Activated T-cell treated with anti-CD3 and anti-CD28 coated beads for 48 hours (primary cell): ENCODE measurements around the gene TMEM120B.

ENCODE experiments used
- DNase-seq: peaks from one replicate; pipeline ENCODE4 v3.0.0-alpha.2; 2020; ENCODE audit warnings: low read depth

Gene TMEM120B

DNA sequence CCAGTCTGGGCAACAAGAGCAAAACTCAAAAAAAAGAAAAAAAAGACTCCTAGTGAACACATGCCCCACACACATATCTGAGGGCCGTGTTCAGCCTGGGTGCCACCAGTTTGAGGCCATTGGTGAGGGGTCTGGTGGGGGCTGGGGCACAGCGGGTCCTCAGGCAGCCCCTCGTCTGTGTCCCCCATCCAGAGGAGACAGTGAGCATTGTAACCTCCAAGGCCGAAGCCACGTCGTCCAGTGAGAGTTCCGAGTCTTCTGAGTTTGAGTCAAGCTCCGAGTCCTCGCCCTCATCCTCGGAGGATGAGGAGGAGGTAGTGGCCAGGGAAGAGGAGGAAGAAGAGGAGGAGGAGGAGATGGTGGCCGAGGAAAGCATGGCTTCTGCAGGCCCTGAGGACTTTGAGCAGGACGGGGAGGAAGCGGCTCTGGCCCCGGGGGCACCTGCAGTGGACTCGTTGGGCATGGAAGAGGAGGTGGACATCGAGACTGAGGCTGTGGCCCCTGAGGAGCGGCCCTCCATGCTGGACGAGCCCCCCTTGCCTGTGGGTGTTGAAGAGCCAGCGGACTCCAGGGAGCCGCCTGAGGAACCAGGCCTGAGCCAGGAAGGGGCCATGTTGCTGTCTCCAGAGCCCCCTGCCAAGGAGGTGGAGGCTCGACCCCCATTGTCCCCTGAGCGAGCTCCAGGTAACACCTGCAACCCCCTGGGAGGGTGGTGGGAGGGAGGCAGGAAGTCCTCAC lies 106.8 kb downstream of the TMEM120B start:
- no peak for DNase-seq

DNA sequence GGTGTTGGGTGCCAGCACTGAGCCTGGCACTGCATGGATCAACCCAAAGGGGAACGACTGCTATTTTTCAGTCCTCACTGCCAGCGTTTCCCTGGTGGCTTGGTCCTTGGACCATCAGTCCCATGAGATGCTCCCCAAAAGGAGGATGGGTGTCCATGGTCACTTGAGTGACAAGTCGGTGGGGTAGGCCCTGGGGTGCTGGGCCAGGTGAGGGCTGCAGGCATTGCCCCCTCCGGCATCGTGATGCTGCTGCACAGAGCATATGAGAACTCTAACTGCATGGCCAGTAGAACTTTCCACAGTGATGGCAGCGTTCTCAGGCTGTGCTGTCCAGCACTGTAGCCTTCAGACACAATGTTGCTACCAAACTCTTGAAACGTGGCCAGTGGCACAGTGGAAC lies 107.5 kb downstream of the TMEM120B start:
- no peak for DNase-seq

DNA sequence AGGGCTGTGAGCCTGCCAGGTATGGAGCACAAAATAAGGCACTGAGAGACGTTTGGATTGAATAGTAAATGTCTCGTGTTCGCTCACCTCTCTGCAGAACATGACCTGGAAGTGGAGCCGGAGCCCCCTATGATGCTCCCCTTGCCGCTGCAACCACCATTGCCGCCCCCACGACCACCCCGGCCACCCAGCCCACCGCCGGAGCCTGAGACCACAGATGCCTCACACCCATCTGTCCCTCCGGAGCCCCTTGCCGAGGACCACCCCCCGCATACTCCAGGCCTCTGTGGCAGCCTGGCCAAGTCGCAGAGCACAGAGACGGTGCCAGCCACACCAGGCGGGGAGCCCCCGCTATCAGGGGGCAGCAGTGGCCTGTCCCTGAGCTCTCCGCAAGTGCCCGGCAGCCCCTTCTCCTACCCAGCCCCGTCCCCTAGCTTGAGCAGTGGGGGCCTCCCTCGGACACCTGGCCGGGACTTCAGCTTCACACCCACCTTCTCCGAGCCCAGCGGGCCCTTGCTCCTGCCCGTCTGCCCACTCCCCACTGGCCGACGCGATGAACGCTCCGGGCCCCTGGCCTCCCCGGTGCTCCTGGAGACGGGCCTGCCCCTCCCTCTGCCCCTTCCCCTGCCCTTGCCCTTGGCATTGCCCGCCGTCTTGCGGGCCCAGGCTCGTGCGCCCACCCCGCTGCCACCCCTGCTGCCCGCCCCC lies 110.0 kb downstream of the TMEM120B start:
- DNase-seq: no peak

GRCh38 chr12:121823101-121823726 lies 110.7 kb downstream of the TMEM120B start:
- DNase-seq: no peak

DNA sequence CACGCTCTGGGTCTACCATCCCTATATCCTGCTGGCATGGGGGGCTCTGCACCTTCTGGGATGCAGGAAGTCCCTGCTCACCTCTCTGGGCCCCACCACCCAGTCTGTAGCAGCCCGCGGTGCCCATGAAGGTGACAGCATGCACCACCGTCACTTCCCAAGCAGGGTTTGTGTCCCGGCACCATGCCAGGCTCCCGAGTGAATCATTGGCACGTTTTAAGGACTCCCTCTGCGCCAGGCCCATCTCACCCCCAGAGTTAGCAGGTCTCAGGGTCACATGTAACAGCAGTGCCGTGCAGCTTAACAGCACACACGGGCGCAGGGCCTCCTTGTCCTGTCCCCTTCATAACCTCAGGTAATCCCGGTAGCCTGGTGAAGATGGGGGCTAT lies 111.2 kb downstream of the TMEM120B start:
- DNase-seq: no peak

GRCh38 chr12:121825041-121825523 lies 112.5 kb downstream of the TMEM120B start:
- no peak for DNase-seq

GRCh38 chr12:121826318-121827150 lies 114.0 kb downstream of the TMEM120B start:
- DNase-seq: no peak

- no peak for DNase-seq
These were observed 115.0 kb downstream of the TMEM120B start for GRCh38 chr12:121827351-121828099.

GRCh38 chr12:121828306-121828705 lies 115.8 kb downstream of the TMEM120B start:
- DNase-seq: no peak

- no peak for DNase-seq
These were observed 116.3 kb downstream of the TMEM120B start for GRCh38 chr12:121828826-121829225.

DNA sequence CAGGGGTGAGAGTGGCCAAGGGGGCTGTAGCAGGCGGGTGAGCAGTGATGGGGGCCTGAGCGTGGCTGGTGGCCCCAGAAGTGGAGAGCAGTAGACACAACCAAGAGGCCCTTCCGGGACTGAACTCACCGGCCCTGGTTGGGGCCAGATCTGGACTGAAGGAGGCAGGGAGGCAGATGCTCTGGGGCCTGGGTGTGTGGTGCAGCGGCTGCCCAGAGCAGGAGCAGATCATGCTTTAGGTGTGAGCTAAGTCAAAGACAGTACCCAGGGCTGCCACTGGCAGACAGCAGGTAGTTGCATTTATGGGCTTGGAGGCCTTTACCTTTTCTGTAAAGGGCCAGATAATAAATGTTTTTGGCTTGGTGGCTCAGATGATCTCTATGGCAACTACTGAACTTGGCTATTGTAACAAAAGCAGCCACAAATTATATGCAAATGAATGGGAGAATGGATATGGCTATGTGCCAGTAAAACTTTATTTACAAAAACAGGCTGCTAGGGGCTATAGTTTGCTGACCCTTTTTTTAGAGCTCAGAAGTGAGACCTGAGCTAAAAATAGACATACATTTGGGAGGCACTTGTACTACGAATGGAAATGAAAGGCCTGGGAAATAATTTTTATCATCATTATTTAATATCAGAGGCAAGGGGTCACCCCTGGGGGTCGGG lies 116.8 kb downstream of the TMEM120B start:
- DNase-seq: no peak

GRCh38 chr12:121830134-121830533 lies 117.6 kb downstream of the TMEM120B start:
- DNase-seq: no peak

GRCh38 chr12:121830588-121831265 lies 118.2 kb downstream of the TMEM120B start:
- DNase-seq: no peak
